HCT116 (cell line): Measurements from ENCODE around the gene ETFA.
"Not testable (repeated sequence)": the region's sequence is repeated elsewhere in the genome, so short reads cannot be mapped to it uniquely, and the experiment has no call there.

Experiments
- CBX3 ChIP-seq: IDR thresholded peaks from 2 replicates; pipeline ENCODE4 v1.6.1; 2012; ENCODE audit warnings: low read depth
- EZH2 ChIP-seq: fragments of 200-600 bp; sonication (generic); IDR thresholded peaks from 2 replicates; pipeline ENCODE4 v1.6.1; 2017; ENCODE audit warnings: antibody characterized with exemption, mixed run types
- EZH2phosphoT487 ChIP-seq: fragments of 200-600 bp; IDR thresholded peaks from 2 replicates; pipeline ENCODE4 v1.6.1; 2018; ENCODE audit warnings: antibody characterized with exemption, borderline replicate concordance
- FOSL1 ChIP-seq: IDR thresholded peaks from 2 replicates; pipeline ENCODE4 v1.6.1; 2012; ENCODE audit warnings: low read depth
- POLR2A ChIP-seq: IDR thresholded peaks from 2 replicates; pipeline ENCODE4 v1.7.0; 2011; ENCODE audit warnings: borderline replicate concordance; ENCODE audit not compliant: insufficient read depth, insufficient read length; ENCODE audit errors: extremely low read depth
- TCF7L2 ChIP-seq: IDR thresholded peaks from 2 replicates; pipeline ENCODE4 v1.7.0; 2011; ENCODE audit warnings: borderline replicate concordance, inconsistent platforms; ENCODE audit not compliant: insufficient read depth, insufficient read length; ENCODE audit errors: extremely low read depth
- YY1 ChIP-seq: IDR thresholded peaks from 2 replicates; pipeline ENCODE4 v1.6.1; 2011; ENCODE audit warnings: low read length, low read depth, moderate library complexity, mild to moderate bottlenecking; ENCODE audit not compliant: insufficient replicate concordance; ENCODE audit errors: extremely low read depth
- TF ChIP-seq, protein P1 (sequence below), 3 experiments: fragments of 200-600 bp in 1 of 3; sonication (generic) in 1 of 3; IDR thresholded peaks in 2 of 3; conservative IDR thresholded peaks in 1 of 3; 2 replicates each; pipeline ENCODE4 v1.5.1; 2012 to 2017; ENCODE audit warnings: low read depth in 2 of 3, low read length in 2 of 3, antibody characterized with exemption in 1 of 3, borderline replicate concordance in 1 of 3, control low read depth in 1 of 3, mild to moderate bottlenecking in 1 of 3, mixed read lengths in 1 of 3, mixed run types in 1 of 3, moderate library complexity in 1 of 3; ENCODE audit not compliant: insufficient read depth in 1 of 3

DNA sequence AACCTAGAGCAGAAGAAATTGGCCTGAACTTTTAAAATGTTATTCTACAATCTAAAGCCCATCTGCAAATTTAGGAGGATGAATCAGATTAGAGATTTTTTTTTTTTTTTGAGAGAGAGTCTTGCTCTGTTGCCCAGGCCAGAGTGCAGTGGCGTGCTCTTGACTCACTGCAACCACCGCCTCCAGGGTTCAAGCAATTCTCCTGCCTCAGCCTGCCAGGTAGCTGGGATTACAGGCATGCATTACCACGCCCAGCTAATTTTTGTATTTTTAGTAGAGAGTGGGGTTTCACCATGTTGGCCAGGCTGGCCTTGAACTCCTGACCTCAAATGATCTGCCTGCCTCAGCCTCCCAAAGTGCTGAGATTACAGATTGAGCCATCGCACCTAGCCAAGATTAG is 13.3 kb downstream of the ETFA start:
- not testable (repeated sequence) for TF ChIP-seq FOSL1, EZH2, POLR2A, EZH2phosphoT487, TCF7L2, YY1, CBX3
- TF ChIP-seq, protein P1, sequence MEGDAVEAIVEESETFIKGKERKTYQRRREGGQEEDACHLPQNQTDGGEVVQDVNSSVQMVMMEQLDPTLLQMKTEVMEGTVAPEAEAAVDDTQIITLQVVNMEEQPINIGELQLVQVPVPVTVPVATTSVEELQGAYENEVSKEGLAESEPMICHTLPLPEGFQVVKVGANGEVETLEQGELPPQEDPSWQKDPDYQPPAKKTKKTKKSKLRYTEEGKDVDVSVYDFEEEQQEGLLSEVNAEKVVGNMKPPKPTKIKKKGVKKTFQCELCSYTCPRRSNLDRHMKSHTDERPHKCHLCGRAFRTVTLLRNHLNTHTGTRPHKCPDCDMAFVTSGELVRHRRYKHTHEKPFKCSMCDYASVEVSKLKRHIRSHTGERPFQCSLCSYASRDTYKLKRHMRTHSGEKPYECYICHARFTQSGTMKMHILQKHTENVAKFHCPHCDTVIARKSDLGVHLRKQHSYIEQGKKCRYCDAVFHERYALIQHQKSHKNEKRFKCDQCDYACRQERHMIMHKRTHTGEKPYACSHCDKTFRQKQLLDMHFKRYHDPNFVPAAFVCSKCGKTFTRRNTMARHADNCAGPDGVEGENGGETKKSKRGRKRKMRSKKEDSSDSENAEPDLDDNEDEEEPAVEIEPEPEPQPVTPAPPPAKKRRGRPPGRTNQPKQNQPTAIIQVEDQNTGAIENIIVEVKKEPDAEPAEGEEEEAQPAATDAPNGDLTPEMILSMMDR (IDR thresholded peaks at IDR 0.05 in 2 of 3, conservative IDR thresholded peaks at IDR 0.05 in 1 of 3; ENCODE audit: borderline replicate concordance in 1 of 3, insufficient read depth in 1 of 3, low read depth in 2 of 3, low read length in 2 of 3): not testable (repeated sequence)
